ENCODE data around the gene SOX11.

GRCh38 chr2:5736050-5736449 lies 43.9 kb downstream of the SOX11 start:
- no peak for TF ChIP-seq POLR2AphosphoS5 (IDR thresholded peaks at IDR 0.05)
- TF ChIP-seq POLR2A (IDR thresholded peaks at IDR 0.05) = no peak
- TF ChIP-seq, protein P1, sequence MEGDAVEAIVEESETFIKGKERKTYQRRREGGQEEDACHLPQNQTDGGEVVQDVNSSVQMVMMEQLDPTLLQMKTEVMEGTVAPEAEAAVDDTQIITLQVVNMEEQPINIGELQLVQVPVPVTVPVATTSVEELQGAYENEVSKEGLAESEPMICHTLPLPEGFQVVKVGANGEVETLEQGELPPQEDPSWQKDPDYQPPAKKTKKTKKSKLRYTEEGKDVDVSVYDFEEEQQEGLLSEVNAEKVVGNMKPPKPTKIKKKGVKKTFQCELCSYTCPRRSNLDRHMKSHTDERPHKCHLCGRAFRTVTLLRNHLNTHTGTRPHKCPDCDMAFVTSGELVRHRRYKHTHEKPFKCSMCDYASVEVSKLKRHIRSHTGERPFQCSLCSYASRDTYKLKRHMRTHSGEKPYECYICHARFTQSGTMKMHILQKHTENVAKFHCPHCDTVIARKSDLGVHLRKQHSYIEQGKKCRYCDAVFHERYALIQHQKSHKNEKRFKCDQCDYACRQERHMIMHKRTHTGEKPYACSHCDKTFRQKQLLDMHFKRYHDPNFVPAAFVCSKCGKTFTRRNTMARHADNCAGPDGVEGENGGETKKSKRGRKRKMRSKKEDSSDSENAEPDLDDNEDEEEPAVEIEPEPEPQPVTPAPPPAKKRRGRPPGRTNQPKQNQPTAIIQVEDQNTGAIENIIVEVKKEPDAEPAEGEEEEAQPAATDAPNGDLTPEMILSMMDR (IDR thresholded peaks at IDR 0.05) = no peak
- TF ChIP-seq EP300 (IDR thresholded peaks at IDR 0.05) = no peak
